ENCODE results near the gene SELENOS.

DNA sequence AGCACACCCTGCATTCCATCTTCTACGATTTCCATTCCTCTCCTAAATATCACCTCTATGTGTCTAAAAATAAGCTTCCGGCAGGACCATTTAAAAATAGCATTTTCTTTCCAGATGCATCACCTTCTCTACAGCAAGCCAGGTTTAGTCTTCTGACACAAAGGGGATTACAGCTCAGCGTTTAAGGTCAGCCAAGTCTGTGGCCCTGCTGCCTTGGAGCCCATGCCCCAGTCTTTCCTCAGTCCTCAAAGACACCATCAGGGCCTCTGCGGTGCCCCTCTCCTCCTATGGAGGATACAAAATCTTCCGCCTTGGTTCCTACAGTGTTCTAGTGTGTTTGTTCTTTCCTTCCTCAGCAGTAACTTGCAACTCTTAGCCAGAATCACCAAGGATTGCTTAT lies 3.8 kb downstream of the SELENOS start:
- TF ChIP-seq SUZ12 (IDR thresholded peaks at IDR 0.05; ENCODE audit: extremely low read depth, insufficient read depth, insufficient read length) (no peak), YY1 (IDR thresholded peaks at IDR 0.05; ENCODE audit: insufficient read depth, insufficient read length) (no peak), ZNF274 (IDR thresholded peaks at IDR 0.05; ENCODE audit: low read depth, low read length) (no peak)

Data from NT2/D1 (cell line).